HG02840 (cell line): ENCODE results near the gene CALN1.
"Not testable (repeated sequence)": the region's sequence is repeated elsewhere in the genome, so short reads cannot be mapped to it uniquely, and the experiment has no call there.

Source experiments
- ATAC-seq: cut with Tn5 transposase; IDR thresholded peaks from one replicate; pipeline ENCODE4 v1.9.1; 2021; ENCODE audit warnings: mild to moderate bottlenecking, moderate library complexity, moderate number of reproducible peaks; ENCODE audit not compliant: unreplicated experiment, low FRiP score

The CALN1 gene

GRCh38 chr7:72112530-72112929 is 299.6 kb downstream of the CALN1 start:
- no peak for ATAC-seq

- no peak for ATAC-seq
Measured at GRCh38 chr7:72111086-72111485, 301.1 kb downstream of the CALN1 start.

- no peak for ATAC-seq
Measured at GRCh38 chr7:72109566-72109965, 302.6 kb downstream of the CALN1 start.

GRCh38 chr7:72106405-72106804 is 305.7 kb downstream of the CALN1 start:
- no peak for ATAC-seq

GRCh38 chr7:72101444-72101843 is 310.7 kb downstream of the CALN1 start:
- no peak for ATAC-seq

- no peak for ATAC-seq
Measured at GRCh38 chr7:72099784-72100183, 312.4 kb downstream of the CALN1 start.

GRCh38 chr7:72098807-72099580 is 313.1 kb downstream of the CALN1 start:
- ATAC-seq, result no peak

- ATAC-seq, result no peak
Measured at GRCh38 chr7:72097226-72097625, 314.9 kb downstream of the CALN1 start.

GRCh38 chr7:72092769-72093168 is 319.4 kb downstream of the CALN1 start:
- no peak for ATAC-seq

GRCh38 chr7:72087926-72088325 is 324.2 kb downstream of the CALN1 start:
- ATAC-seq, result no peak

- no peak for ATAC-seq
Measured at GRCh38 chr7:72080865-72081510, 331.1 kb downstream of the CALN1 start.

- no peak for ATAC-seq
Measured at GRCh38 chr7:72080341-72080766, 331.8 kb downstream of the CALN1 start.

GRCh38 chr7:72078856-72079255 is 333.3 kb downstream of the CALN1 start:
- ATAC-seq, result no peak

- no peak for ATAC-seq
Measured at GRCh38 chr7:72078301-72078700, 333.8 kb downstream of the CALN1 start.

GRCh38 chr7:72077786-72078185 is 334.4 kb downstream of the CALN1 start:
- ATAC-seq, result no peak

GRCh38 chr7:72072901-72073300 is 339.2 kb downstream of the CALN1 start:
- ATAC-seq, result no peak

GRCh38 chr7:72069263-72069662 is 342.9 kb downstream of the CALN1 start:
- no peak for ATAC-seq

- ATAC-seq, result not testable (repeated sequence)
Measured at GRCh38 chr7:72065764-72066163, 346.4 kb downstream of the CALN1 start.

GRCh38 chr7:72064916-72065315 is 347.2 kb downstream of the CALN1 start:
- no peak for ATAC-seq

- ATAC-seq, result no peak
Measured at GRCh38 chr7:72063330-72063729, 348.8 kb downstream of the CALN1 start.

- no peak for ATAC-seq
Measured at GRCh38 chr7:72062666-72063065, 349.5 kb downstream of the CALN1 start.

- no peak for ATAC-seq
Measured at GRCh38 chr7:72059925-72060324, 352.2 kb downstream of the CALN1 start.
